ENCODE measurements around the gene CUX1. TPM values are rescaled to one million over a fixed set of nuclear protein-coding genes. Genes with fewer than 3 reads are reported as not detected.
"Not testable (repeated sequence)": the region's sequence is repeated elsewhere in the genome, so short reads cannot be mapped to it uniquely, and the experiment has no call there.

Gene CUX1
- total RNA-seq, 1 donor from 2014 or later, result 18.3 TPM

GRCh38 chr7:102044641-102044983 lies 227.2 kb downstream of the CUX1 start:
- H3K9me3 ChIP-seq (ENCODE audit: control insufficient read depth in 3 of 3, low read length in 3 of 3), result no peaks in the 10 kb centered on the region
- no peaks in the 10 kb centered on the region for H3K36me3 ChIP-seq (ENCODE audit: control insufficient read depth in 3 of 3, insufficient read depth in 3 of 3, low read length in 3 of 3)
- H3K4me1 ChIP-seq (ENCODE audit: control insufficient read depth in 3 of 3, insufficient read depth in 3 of 3, low read length in 3 of 3), result peaks cover 15 to 37% (median 26%) of the 10 kb centered on the region in 3 donors
- H3K27me3 ChIP-seq (ENCODE audit: control insufficient read depth in 3 of 3, insufficient read depth in 3 of 3, low read length in 3 of 3), result no peaks in the 10 kb centered on the region
- peak overlapping the region in 2 of 3 donors; percentile 4 to 65 for H3K9ac ChIP-seq (ENCODE audit: low read depth in 1 of 3, low read length in 3 of 3)
- H3K27ac ChIP-seq (ENCODE audit: low read depth, low read length), result no peak overlapping the region
- H3K4me3 ChIP-seq (ENCODE audit: low read length in 3 of 3), result peak overlapping the region in 2 of 3 donors; percentile 0 to 52

- Histone ChIP-seq H3K27me3 (ENCODE audit: control insufficient read depth in 3 of 3, insufficient read depth in 3 of 3, low read length in 3 of 3) (no peaks in the 10 kb centered on the region), H3K27ac (ENCODE audit: low read depth, low read length) (no peak overlapping the region), H3K9me3 (ENCODE audit: control insufficient read depth in 3 of 3, low read length in 3 of 3) (no peaks in the 10 kb centered on the region), H3K9ac (ENCODE audit: low read depth in 1 of 3, low read length in 3 of 3) (peak overlapping the region; percentile 11 to 65 (median 63)), H3K36me3 (ENCODE audit: control insufficient read depth in 3 of 3, insufficient read depth in 3 of 3, low read length in 3 of 3) (no peaks in the 10 kb centered on the region), H3K4me3 (ENCODE audit: low read length in 3 of 3) (peak overlapping the region; percentile 0 to 52 (median 15)), H3K4me1 (ENCODE audit: control insufficient read depth in 3 of 3, insufficient read depth in 3 of 3, low read length in 3 of 3) (peaks cover 13 to 32% (median 21%) of the 10 kb centered on the region in 3 donors)
These were observed 227.7 kb downstream of the CUX1 start for GRCh38 chr7:102044984-102045673.

DNA sequence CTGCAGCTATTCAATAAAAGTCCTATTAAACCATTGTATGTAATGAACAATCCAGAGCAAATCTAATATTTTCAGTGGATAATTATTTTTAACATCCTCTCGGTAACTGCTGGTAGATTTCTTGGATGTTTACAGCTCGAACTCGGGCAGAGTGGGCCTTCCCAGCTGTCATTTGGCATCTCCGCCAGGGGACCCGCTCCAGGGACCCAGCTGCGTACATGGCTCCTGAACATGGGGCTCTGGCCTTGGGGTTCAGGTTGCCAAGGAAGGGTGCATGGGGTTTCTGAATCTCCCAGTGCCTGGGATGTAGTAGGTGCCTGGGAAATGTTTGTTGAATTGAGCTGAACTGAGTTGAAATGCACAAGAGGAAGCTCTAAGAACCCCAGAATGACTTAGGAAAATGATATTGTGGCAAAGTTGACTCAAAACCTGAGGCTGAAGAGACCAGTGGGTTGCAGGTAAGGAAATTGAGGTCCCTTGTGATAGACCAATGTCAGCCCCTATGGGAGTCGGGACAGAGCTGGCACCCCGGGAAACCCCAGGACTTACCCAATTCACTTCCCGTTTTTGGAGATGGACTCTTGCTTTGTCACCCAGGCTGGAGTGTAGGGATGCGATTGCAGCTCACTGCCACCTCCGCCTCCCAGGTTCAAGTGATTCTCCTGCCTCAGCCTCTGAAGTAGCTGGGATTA lies 228.4 kb downstream of the CUX1 start:
- Histone ChIP-seq H3K9me3 (ENCODE audit: control insufficient read depth in 3 of 3, low read length in 3 of 3) (no peaks in the 10 kb centered on the region), H3K9ac (ENCODE audit: low read depth in 1 of 3, low read length in 3 of 3) (peak overlapping the region; percentile 1 to 63 (median 11)), H3K27ac (ENCODE audit: low read depth, low read length) (no peak overlapping the region), H3K36me3 (ENCODE audit: control insufficient read depth in 3 of 3, insufficient read depth in 3 of 3, low read length in 3 of 3) (no peaks in the 10 kb centered on the region), H3K4me3 (ENCODE audit: low read length in 3 of 3) (peak overlapping the region in 1 of 3 donors; percentile 0), H3K4me1 (ENCODE audit: control insufficient read depth in 3 of 3, insufficient read depth in 3 of 3, low read length in 3 of 3) (peaks cover 9 to 31% (median 16%) of the 10 kb centered on the region in 3 donors), H3K27me3 (ENCODE audit: control insufficient read depth in 3 of 3, insufficient read depth in 3 of 3, low read length in 3 of 3) (no peaks in the 10 kb centered on the region)

DNA sequence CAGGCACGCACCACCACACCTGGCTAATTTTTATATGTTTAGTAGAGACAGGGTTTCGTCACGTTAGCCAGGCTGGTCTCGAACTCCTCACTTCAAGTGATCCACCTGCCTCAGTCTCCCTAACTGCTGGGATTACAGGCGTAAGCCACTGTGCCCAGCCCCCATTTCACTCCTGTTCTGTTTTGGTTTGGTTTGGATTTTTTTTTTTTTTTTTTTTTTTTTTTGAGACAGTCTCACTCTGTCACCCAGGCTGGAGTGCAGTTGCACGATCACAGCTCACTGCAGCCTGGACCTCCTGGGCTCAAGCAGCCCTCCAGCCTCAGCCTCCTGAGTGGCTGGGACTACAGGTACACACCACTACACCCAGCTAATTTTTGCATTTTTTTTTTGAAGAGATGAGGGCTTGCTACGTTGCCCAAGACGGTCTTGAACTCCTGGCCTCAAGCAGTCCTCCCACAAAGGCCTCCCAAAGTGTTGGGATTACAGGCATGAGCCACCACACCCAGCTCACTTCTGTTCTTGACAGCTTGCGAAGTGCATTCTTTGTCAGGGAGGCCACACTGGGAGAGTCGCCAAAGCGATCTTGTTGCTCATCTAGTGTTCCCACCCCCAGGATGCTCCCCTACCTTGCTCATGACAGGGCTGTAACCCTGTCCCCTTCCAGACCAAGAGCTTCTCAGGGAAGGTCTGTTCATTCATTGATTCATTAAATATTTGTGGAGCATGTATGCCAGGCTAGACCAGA lies 229.1 kb downstream of the CUX1 start:
- peaks cover 11 to 36% (median 22%) of the 10 kb centered on the region in 3 donors for H3K4me1 ChIP-seq (ENCODE audit: control insufficient read depth in 3 of 3, insufficient read depth in 3 of 3, low read length in 3 of 3)
- H3K27me3 ChIP-seq (ENCODE audit: control insufficient read depth in 3 of 3, insufficient read depth in 3 of 3, low read length in 3 of 3), result no peaks in the 10 kb centered on the region
- no peak overlapping the region for H3K27ac ChIP-seq (ENCODE audit: low read depth, low read length)
- H3K4me3 ChIP-seq (ENCODE audit: low read length in 3 of 3), result no peak overlapping the region
- H3K36me3 ChIP-seq (ENCODE audit: control insufficient read depth in 3 of 3, insufficient read depth in 3 of 3, low read length in 3 of 3), result no peaks in the 10 kb centered on the region
- H3K9me3 ChIP-seq (ENCODE audit: control insufficient read depth in 3 of 3, low read length in 3 of 3), result no peaks in the 10 kb centered on the region
- H3K9ac ChIP-seq (ENCODE audit: low read depth in 1 of 3, low read length in 3 of 3), result no peak overlapping the region

DNA sequence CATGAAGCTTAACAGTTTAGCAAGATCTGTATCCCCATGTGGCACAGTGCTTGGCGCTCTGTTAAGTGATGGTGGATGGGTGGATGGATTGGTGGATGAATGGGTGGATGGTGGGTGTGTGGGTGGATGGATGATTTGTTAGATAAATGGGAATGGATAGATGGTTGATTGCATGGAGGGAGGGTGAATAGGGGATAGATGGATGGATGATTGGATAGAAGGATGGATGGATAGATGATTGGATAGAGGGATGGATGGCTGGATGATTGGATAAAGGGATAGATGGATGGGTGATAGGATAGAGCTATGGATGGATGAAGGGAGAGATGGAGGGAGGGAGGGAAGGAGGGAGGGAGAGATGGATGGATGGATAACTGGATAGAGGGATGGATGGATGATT lies 229.7 kb downstream of the CUX1 start:
- Histone ChIP-seq H3K4me1 (ENCODE audit: control insufficient read depth in 3 of 3, insufficient read depth in 3 of 3, low read length in 3 of 3) (peaks cover 11 to 31% (median 19%) of the 10 kb centered on the region in 3 donors), H3K27ac (ENCODE audit: low read depth, low read length) (no peak overlapping the region), H3K27me3 (ENCODE audit: control insufficient read depth in 3 of 3, insufficient read depth in 3 of 3, low read length in 3 of 3) (no peaks in the 10 kb centered on the region), H3K4me3 (ENCODE audit: low read length in 3 of 3) (no peak overlapping the region), H3K9ac (ENCODE audit: low read depth in 1 of 3, low read length in 3 of 3) (no peak overlapping the region), H3K9me3 (ENCODE audit: control insufficient read depth in 3 of 3, low read length in 3 of 3) (no peaks in the 10 kb centered on the region), H3K36me3 (ENCODE audit: control insufficient read depth in 3 of 3, insufficient read depth in 3 of 3, low read length in 3 of 3) (no peaks in the 10 kb centered on the region)

- Histone ChIP-seq H3K4me1 (ENCODE audit: control insufficient read depth in 3 of 3, insufficient read depth in 3 of 3, low read length in 3 of 3) (peaks cover 9 to 28% (median 17%) of the 10 kb centered on the region in 3 donors), H3K27ac (ENCODE audit: low read depth, low read length) (no peak overlapping the region), H3K36me3 (ENCODE audit: control insufficient read depth in 3 of 3, insufficient read depth in 3 of 3, low read length in 3 of 3) (no peaks in the 10 kb centered on the region), H3K9ac (ENCODE audit: low read depth in 1 of 3, low read length in 3 of 3) (no peak overlapping the region), H3K27me3 (ENCODE audit: control insufficient read depth in 3 of 3, insufficient read depth in 3 of 3, low read length in 3 of 3) (no peaks in the 10 kb centered on the region), H3K4me3 (ENCODE audit: low read length in 3 of 3) (no peak overlapping the region), H3K9me3 (ENCODE audit: control insufficient read depth in 3 of 3, low read length in 3 of 3) (peaks cover 0 to 3% (median 0%) of the 10 kb centered on the region in 3 donors)
These were observed 232.3 kb downstream of the CUX1 start for GRCh38 chr7:102049765-102050164.

- Histone ChIP-seq H3K27ac (ENCODE audit: low read depth, low read length) (no peak overlapping the region), H3K27me3 (ENCODE audit: control insufficient read depth in 3 of 3, insufficient read depth in 3 of 3, low read length in 3 of 3) (no peaks in the 10 kb centered on the region), H3K4me3 (ENCODE audit: low read length in 3 of 3) (no peak overlapping the region), H3K4me1 (ENCODE audit: control insufficient read depth in 3 of 3, insufficient read depth in 3 of 3, low read length in 3 of 3) (peaks cover 3 to 18% (median 10%) of the 10 kb centered on the region in 3 donors), H3K36me3 (ENCODE audit: control insufficient read depth in 3 of 3, insufficient read depth in 3 of 3, low read length in 3 of 3) (no peaks in the 10 kb centered on the region), H3K9ac (ENCODE audit: low read depth in 1 of 3, low read length in 3 of 3) (no peak overlapping the region), H3K9me3 (ENCODE audit: control insufficient read depth in 3 of 3, low read length in 3 of 3) (peaks cover 0 to 3% (median 0%) of the 10 kb centered on the region in 3 donors)
These were observed 233.5 kb downstream of the CUX1 start for GRCh38 chr7:102050864-102051460.

- not testable (repeated sequence) for H3K9ac ChIP-seq (ENCODE audit: low read depth in 1 of 3, low read length in 3 of 3); H3K27ac ChIP-seq (ENCODE audit: low read depth, low read length); H3K9me3 ChIP-seq (ENCODE audit: control insufficient read depth in 3 of 3, low read length in 3 of 3); H3K36me3 ChIP-seq (ENCODE audit: control insufficient read depth in 3 of 3, insufficient read depth in 3 of 3, low read length in 3 of 3); H3K27me3 ChIP-seq (ENCODE audit: control insufficient read depth in 3 of 3, insufficient read depth in 3 of 3, low read length in 3 of 3); H3K4me3 ChIP-seq (ENCODE audit: low read length in 3 of 3)
- peaks cover 3 to 11% (median 9%) of the 10 kb centered on the region in 3 donors for H3K4me1 ChIP-seq (ENCODE audit: control insufficient read depth in 3 of 3, insufficient read depth in 3 of 3, low read length in 3 of 3)
These were observed 234.3 kb downstream of the CUX1 start for GRCh38 chr7:102051736-102052135.

DNA sequence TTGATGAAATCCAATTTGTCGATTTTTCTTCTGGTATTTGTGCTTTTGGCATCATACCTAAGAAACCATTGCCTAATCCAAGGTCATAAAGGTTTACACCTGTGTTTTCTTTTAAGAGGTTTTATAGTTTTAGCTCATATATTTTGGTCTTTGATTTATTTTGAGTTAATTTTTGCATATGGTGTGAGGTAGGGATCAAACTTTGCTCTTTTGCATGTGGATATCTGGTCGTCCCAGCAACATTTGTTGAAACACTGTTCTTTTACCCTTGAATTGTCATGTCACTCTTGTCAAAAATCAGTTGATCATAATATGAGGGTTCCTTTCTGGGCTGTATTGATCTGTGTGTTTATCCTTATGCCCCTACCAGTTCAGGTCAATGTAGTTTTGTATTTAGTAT lies 236.7 kb downstream of the CUX1 start:
- peaks cover 0 to 3% (median 0%) of the 10 kb centered on the region in 3 donors for H3K9me3 ChIP-seq (ENCODE audit: control insufficient read depth in 3 of 3, low read length in 3 of 3)
- H3K4me1 ChIP-seq (ENCODE audit: control insufficient read depth in 3 of 3, insufficient read depth in 3 of 3, low read length in 3 of 3), result peaks cover 3 to 9% (median 7%) of the 10 kb centered on the region in 3 donors
- H3K27me3 ChIP-seq (ENCODE audit: control insufficient read depth in 3 of 3, insufficient read depth in 3 of 3, low read length in 3 of 3), result no peaks in the 10 kb centered on the region
- H3K27ac ChIP-seq (ENCODE audit: low read depth, low read length), result no peak overlapping the region
- no peak overlapping the region for H3K9ac ChIP-seq (ENCODE audit: low read depth in 1 of 3, low read length in 3 of 3)
- H3K4me3 ChIP-seq (ENCODE audit: low read length in 3 of 3), result no peak overlapping the region
- no peaks in the 10 kb centered on the region for H3K36me3 ChIP-seq (ENCODE audit: control insufficient read depth in 3 of 3, insufficient read depth in 3 of 3, low read length in 3 of 3)

Measured in skeletal muscle tissue (tissue), 4 donors.